ELF-1 (cell line): ENCODE measurements around the gene TNP1.

ENCODE experiments used
- DNase-seq: peaks from one replicate; pipeline ENCODE4 v3.0.0-alpha.2; 2016; ENCODE audit warnings: low read depth, low spot score

The TNP1 gene

GRCh38 chr2:216875862-216876261, 16.0 kb upstream of the TNP1 start:
- DNase-seq: no peak

DNA sequence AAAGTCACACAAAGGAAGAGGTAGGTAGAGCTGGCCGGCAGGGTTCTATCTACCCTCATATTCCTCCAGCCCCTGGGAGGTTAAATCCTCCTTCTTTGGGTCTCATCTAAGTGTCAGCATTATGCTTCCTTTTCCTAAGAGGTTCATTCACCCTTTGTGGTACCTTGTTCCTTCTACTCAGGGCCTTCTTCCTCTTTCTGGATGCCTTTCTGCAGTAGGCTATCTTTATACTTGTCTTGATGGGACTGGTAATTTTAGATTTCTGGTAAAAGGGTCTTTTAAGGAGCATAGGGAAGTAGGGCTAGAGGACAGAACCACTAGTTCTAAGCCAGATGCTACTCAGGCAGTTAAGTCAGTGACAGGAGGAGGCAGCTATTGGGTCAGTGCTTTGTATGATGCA, 13.7 kb upstream of the TNP1 start:
- DNase-seq: no peak

- no peak for DNase-seq
These were observed 12.8 kb upstream of the TNP1 start for GRCh38 chr2:216872624-216873023.

DNA sequence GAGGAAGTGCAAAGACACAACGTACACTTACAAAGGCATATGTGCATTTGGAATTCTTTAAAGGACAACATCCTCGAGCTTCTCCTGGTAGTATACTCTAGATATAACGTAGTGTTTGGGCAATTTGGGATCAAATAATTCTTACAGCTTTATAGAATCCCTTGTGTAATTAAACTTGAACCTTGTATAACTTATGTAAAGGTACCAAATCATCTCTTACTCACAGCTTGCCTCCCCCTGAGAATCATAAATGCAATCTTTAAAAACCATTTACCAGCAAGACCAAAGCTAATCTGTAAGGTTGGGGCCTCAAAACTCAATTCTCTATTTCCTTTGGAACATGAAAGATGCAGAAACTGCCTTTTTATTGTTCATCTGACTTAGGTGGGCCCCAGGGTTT, 12.2 kb upstream of the TNP1 start:
- no peak for DNase-seq

DNA sequence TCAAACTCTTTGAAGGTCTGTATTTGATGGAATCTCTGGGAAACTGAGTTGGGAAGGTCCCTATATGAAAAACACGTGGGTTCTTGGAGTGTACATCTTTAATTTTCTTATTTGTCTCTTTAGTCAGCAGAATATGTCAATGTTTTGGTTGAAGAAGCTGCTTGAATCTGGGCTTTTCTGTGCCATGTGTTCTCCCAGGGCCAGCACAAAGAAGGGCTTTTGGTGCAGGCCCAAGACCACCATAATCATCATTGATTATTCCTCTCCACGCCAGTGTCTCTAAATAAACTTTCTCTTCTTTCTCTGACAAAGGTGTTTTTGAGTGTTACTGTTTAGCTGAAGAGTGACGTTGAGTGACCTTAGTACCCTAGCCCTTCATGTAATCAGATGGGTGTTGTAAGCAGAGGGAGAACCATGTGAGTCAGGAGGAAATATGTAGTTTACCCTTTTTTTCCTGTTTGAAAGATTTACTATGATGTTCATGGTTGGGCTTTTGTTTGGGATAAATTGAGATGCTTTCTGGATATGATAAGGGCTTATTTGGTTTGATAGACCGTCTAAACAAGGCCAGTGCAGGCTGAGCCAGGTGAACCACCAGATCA, 11.6 kb upstream of the TNP1 start:
- DNase-seq: no peak

DNA sequence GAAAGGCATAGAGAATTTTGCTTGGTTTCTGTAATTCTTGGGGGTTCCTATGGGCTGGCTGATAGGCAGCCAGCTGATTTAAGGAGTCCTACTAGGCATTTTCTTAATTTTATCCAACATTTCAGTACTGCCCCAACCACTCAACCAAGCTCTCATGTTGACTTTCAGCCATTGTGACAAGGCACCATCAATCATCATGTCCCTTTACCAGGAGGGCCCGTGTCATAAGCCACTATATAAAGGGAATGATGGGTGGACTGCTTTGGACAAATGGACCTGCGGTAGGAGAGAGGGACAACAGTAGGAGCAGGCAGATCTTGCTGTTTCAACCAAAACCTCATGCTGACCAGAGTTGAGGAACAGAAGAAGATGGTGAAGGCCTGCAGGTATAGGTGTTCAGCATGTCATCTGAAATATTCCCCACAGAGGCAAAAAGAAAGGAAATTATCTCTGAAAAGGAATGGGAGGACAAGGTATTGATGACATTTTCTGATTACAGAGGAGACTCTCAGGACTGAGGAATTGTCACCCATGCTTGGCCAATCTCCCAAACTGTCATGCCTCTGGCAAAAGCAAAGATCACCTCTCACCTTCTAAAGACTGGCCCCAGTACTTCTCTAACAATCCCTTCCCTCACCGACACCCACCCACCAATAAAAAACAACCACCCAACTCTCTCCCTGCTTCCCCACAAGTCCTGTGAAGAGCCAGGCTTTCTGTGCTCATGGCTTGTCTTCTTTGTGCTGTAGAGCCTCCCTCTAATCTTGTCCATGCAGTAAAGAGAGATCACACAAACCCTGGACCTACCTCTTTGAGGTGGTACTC, 10.9 kb upstream of the TNP1 start:
- DNase-seq: no peak

DNA sequence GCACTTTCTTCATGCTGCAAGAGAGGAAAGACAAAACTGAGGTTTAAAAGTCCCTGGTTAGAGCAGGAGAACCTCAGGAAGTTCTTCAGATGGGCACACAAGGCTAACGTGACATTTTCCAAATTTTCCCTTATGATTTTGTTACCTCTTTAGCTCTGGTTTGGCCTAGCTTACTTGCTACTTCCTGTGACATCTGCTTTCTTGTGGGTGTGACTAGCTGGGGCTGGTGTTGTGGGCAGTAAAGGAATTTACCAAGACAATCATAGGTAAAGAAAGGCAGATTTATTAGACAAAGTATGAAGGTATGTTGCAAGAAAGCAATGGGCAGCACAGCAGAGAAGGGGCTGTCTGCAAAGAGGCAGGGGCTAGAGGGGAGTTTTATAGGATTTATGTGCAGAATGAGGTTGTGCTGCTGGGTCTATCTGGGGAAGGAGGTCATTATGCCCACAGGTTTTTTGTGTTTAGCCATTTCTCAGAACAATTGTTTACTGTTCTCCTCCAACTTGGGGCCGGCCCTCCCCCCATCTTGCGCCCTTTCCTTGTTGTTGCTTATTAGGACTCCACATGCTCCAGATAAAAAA, 6.7 kb upstream of the TNP1 start:
- no peak for DNase-seq

- DNase-seq: no peak
These were observed 5.8 kb upstream of the TNP1 start for GRCh38 chr2:216865658-216866057.

DNA sequence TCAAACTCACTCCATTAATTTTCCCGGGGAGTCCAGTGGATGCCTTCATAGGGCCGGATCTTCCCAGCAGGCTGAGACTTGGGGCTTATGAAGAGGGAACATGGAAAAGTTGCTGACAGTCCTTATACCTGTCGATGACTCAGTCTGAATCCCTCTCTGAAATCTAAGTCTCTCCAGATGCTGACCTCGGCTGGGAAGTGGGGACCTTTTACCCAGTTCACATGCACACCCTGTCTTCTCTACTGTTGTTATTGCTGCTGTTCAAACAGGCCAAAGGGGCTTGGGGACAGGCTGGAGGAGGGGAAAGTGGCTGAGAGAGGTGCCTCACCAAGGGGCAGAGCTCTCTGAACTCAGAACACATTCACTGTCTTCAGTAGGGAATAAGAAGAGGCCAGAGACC, 4.1 kb upstream of the TNP1 start:
- DNase-seq: no peak

GRCh38 chr2:216862628-216863398, 2.9 kb upstream of the TNP1 start:
- no peak for DNase-seq

- DNase-seq: no peak
These were observed 718 bp upstream of the TNP1 start for GRCh38 chr2:216860426-216861137.

GRCh38 chr2:216858312-216858711, 1.6 kb downstream of the TNP1 start:
- DNase-seq: no peak

GRCh38 chr2:216857131-216857550, 2.7 kb downstream of the TNP1 start:
- no peak for DNase-seq

GRCh38 chr2:216856406-216857065, 3.3 kb downstream of the TNP1 start:
- peak; percentile 35 for DNase-seq

DNA sequence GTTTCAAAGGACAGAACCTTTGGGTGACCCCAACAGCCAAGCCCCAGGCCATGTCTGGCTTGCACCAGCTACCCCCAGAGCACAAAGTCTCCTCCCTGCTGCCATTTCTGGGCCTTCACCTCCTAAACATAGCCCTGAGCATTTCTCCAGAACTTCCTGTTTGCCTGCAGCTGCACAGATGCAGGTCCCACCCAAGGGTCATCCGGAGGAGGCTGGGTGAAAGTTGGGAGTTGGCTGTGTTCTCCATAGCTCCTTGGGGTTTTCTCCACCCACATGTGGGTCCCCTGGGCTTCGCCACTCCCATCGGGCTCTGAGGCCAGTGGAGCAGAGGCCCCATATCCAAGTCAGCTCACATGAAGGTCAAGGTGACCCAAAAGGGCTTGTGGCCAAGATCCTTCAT, 4.3 kb downstream of the TNP1 start:
- DNase-seq: no peak

DNA sequence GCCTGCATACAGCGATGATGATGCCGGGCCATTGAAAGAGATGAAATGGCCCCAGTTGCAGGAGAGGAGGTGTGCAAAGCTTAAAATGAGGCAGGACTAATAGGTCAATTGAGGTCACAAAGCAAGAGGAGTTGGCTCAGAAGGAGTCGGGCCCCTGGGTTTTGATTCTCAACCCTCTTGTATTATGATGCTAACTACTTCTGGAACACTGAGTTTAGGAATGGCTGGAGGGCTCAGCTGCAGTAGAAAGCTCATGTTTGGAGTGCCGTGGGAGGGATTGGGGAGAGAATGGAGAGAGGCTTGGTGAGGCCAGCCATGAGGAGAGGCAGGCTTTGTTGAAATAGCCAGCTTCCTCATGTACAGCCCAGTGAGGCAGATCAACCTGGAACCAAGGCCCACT, 4.8 kb downstream of the TNP1 start:
- peak; percentile 86 for DNase-seq

- DNase-seq: no peak
These were observed 8.3 kb downstream of the TNP1 start for GRCh38 chr2:216851486-216852090.

DNA sequence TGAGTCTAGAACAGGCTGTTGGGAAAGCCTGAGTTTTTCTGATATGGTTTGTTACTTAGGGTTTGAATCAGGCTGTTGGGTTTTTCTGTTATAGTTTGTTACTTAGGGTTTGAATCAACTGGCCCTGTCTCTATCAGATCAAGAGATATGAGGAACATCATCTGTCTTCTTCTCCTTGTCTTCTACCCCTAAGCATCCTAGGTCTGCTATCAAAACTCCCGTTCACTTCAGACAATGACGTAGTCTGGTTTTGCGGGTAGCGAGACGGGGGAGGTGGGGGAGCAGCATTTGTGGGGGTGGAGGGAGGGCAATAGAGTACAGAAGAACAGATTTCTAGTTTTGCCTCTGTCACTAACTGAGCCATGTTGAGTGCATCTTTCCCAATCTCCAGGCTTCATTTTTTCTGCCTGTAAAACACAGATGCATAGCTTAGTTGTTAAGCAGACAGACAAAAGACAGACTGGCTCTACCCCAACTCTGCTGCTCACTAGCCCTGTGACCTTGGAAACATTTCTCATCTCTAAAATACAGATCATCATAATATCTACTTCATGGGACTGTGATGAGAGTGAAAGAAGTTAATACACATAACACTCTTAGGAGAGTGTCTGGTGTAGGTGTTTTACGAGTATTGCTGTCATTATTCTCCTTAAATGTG, 9.1 kb downstream of the TNP1 start:
- DNase-seq: no peak

DNA sequence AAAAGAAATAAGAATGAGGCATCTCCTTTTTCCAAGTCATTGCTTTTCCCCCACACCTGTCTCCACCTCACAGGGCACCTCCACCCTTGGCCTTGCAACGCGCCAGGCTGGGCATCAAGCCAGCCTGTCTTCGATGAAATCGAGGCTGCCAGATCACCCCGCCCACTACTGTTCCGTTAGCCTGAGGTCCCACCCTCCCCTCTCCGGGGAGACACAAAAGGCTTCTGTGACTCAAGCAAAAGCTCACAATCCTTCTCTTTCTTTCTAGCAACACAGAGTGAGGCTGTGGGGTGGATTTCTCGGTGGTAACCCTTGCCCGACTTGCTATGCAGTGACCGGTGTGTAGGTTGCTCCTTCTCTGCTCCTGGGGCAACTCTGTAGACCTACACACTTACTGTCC, 9.9 kb downstream of the TNP1 start:
- no peak for DNase-seq

GRCh38 chr2:216845426-216845825, 14.4 kb downstream of the TNP1 start:
- DNase-seq: no peak
